Gastroesophageal sphincter (tissue), 4 donors: Measurements from ENCODE around the gene C2CD2. TPM values are rescaled to one million over a fixed set of nuclear protein-coding genes. Genes with fewer than 3 reads are reported as not detected.

Experiments used
- ATAC-seq: fragments of 150-250 bp; one replicate; pipeline ENCODE4 v1.9.1; 2016; ENCODE audit warnings: mild to moderate bottlenecking, moderate library complexity
- H3K27ac ChIP-seq, 4 donors: fragments of 200-600 bp; sonication (generic) in 3 of 4; 1 replicate in 3 of 4; 2 replicates in 1 of 4; pipeline ENCODE4 v1.5.1; 2016 to 2019
- H3K27me3 ChIP-seq: fragments of 200-600 bp; sonication (generic); one replicate; pipeline ENCODE4 v1.5.1; 2019
- H3K36me3 ChIP-seq, 2 donors: fragments of 200-600 bp; sonication (generic); one replicate each; pipeline ENCODE4 v1.5.1; 2019; ENCODE audit warnings: control low read depth in 1 of 2
- H3K4me1 ChIP-seq, 3 donors: fragments of 200-600 bp; sonication (generic); 1 replicate in 2 of 3; 2 replicates in 1 of 3; pipeline ENCODE4 v1.5.1; 2016 to 2019; ENCODE audit warnings: control low read depth in 2 of 3
- H3K4me3 ChIP-seq, 2 donors: fragments of 200-600 bp; sonication (generic); one replicate each; pipeline ENCODE4 v1.5.1; 2019; ENCODE audit warnings: mild to moderate bottlenecking in 1 of 2, moderate library complexity in 1 of 2
- H3K9me3 ChIP-seq, 3 donors: fragments of 200-600 bp; sonication (generic); one replicate each; pipeline ENCODE4 v1.5.1; 2017 to 2019; ENCODE audit warnings: control low read depth in 2 of 3
- EP300 ChIP-seq: sonication (generic); formaldehyde crosslinking; IDR thresholded peaks from one replicate; pipeline ENCODE4 v1.6.1; 2017; ENCODE audit warnings: antibody characterized with exemption, mild to moderate bottlenecking
- POLR2A ChIP-seq, 2 donors: fragments of 450-650 bp; IDR thresholded peaks; one replicate each; pipeline ENCODE4 v1.6.1; 2017; ENCODE audit warnings: antibody characterized with exemption in 2 of 2, mild to moderate bottlenecking in 2 of 2, moderate library complexity in 1 of 2
- POLR2AphosphoS5 ChIP-seq: sonication (generic); formaldehyde crosslinking; IDR thresholded peaks from one replicate; pipeline ENCODE4 v1.6.1; 2017; ENCODE audit warnings: antibody characterized with exemption
- WGBS, 2 donors: methylation state at CpG; one replicate each; pipeline ENCODE4 v1.1.5; 2018; ENCODE audit warnings: low coverage in 1 of 2; 5-methylcytosine and 5-hydroxymethylcytosine counted together
- total RNA-seq, 4 donors: library from RNA; depleted of rRNA; stranded (reverse); fragments of >200 nt; gene quantifications; one replicate each; pipeline ENCODE4 v1.1.0, GENCODE V29; 2016
- TF ChIP-seq, protein P1 (sequence below), 4 experiments: fragments of 200-600 bp in 2 of 4; fragments of 450-650 bp in 2 of 4; sonication (generic) in 1 of 4; IDR thresholded peaks; one replicate each; pipeline ENCODE4 v1.5.1; 2017 to 2019; ENCODE audit warnings: antibody characterized with exemption in 4 of 4, mild to moderate bottlenecking in 2 of 4, moderate library complexity in 2 of 4

The C2CD2 gene
- total RNA-seq, 4 donors from 2014 or later: 15.6 to 38.9 (median 18.7) TPM

DNA sequence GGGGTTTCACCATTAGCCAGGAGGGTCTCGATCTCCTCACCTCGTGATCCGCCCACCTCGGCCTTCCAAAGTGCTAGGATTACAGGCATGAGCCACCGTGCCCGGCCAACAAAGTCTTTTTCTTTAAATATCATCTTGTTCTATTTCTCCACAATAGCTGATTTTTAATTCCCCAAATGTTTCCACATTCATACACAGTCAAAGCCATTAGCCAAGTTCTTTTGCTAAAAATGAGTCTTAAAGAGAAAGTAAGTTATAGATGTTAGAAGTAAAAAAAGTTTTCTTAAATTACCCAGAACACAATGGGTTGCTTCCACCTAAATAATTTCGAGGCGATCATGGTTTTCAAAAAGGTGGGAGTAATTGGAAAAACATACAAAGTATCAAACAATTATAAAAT is 30.6 kb downstream of the C2CD2 start:
- TF ChIP-seq POLR2A (IDR thresholded peaks at IDR 0.05) (no peak), EP300 (no peak), POLR2AphosphoS5 (no peak)
- TF ChIP-seq, protein P1, sequence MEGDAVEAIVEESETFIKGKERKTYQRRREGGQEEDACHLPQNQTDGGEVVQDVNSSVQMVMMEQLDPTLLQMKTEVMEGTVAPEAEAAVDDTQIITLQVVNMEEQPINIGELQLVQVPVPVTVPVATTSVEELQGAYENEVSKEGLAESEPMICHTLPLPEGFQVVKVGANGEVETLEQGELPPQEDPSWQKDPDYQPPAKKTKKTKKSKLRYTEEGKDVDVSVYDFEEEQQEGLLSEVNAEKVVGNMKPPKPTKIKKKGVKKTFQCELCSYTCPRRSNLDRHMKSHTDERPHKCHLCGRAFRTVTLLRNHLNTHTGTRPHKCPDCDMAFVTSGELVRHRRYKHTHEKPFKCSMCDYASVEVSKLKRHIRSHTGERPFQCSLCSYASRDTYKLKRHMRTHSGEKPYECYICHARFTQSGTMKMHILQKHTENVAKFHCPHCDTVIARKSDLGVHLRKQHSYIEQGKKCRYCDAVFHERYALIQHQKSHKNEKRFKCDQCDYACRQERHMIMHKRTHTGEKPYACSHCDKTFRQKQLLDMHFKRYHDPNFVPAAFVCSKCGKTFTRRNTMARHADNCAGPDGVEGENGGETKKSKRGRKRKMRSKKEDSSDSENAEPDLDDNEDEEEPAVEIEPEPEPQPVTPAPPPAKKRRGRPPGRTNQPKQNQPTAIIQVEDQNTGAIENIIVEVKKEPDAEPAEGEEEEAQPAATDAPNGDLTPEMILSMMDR (IDR thresholded peaks at IDR 0.05): no peak
- peak overlapping the region in 3 of 4 donors; percentile 77 to 82 (median 80) for H3K27ac ChIP-seq
- ATAC-seq: no peak
- WGBS, 2 donors: 17 to 41% methylated on average over 1 to 8 of the region's 8 CpGs
- H3K4me1 ChIP-seq: peaks cover 0 to 54% (median 9%) of the 10 kb centered on the region in 3 donors
- no peaks in the 10 kb centered on the region for H3K27me3 ChIP-seq
- H3K4me3 ChIP-seq: no peak overlapping the region
- H3K9me3 ChIP-seq: no peaks in the 10 kb centered on the region
- H3K36me3 ChIP-seq: peaks cover 0 to 14% of the 10 kb centered on the region in 2 donors

DNA sequence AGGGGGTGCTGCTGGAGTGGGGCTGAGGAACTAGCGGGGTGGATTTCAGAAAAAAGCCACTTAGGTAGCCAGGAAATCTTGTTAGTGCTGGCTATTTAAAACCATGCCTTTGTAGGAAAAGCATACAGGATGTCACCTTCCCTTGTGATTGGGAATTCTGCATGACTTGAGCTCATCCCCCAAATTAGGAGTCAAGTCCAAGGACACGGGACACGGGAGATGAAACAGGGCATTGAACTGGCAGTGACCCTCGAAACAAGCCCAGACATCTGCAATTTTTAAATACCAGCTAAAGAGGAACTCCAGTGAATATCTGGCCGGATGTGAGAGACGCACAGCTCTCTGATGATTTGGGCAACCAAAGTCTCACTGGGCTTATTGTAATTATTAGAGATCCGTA is 32.8 kb downstream of the C2CD2 start:
- ATAC-seq: no peak
- WGBS, 2 donors: 84 to 86% methylated on average over 6 to 7 of the region's 7 CpGs
- peaks cover 0 to 34% (median 7%) of the 10 kb centered on the region in 3 donors for H3K4me1 ChIP-seq

DNA sequence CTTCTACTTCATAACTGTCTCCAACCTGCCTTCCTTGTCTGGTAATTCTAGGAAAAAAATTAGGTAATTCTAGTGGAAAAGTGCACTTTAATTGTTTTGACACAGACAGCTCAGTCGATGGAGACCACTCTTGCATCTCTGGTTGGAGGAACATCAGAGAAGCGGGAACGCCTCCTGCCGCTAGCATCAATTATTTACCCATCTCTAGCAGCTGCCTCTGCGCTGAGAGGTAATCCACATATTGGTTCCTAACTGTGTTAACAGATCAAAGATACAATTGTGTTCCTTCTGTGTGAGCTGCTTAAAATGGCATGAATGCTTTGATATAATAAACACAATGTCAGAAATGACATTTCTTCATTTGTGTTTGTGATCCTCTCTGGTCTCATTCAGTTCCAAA is 33.3 kb downstream of the C2CD2 start:
- TF ChIP-seq, protein P1 (IDR thresholded peaks at IDR 0.05): no peak
- TF ChIP-seq POLR2AphosphoS5: no peak
- ATAC-seq: no peak
- Histone ChIP-seq H3K27me3 (no peaks in the 10 kb centered on the region), H3K4me3 (no peak overlapping the region), H3K27ac (no peak overlapping the region), H3K4me1 (peaks cover 0 to 29% (median 2%) of the 10 kb centered on the region in 3 donors), H3K9me3 (no peaks in the 10 kb centered on the region), H3K36me3 (peaks cover 0 to 41% of the 10 kb centered on the region in 2 donors)
- WGBS, 2 donors: 63 to 78% methylated on average over 2 to 5 of the region's 5 CpGs

More for the DNA sequence above, 32.8 kb downstream of the C2CD2 start:
- no peak overlapping the region for H3K4me3 ChIP-seq
- no peak overlapping the region for H3K27ac ChIP-seq
- H3K9me3 ChIP-seq: no peaks in the 10 kb centered on the region
- TF ChIP-seq, protein P1 (IDR thresholded peaks at IDR 0.05): no peak
- no peak for TF ChIP-seq POLR2A (IDR thresholded peaks at IDR 0.05)
- TF ChIP-seq EP300: no peak
- H3K27me3 ChIP-seq: no peaks in the 10 kb centered on the region
- peaks cover 0 to 36% of the 10 kb centered on the region in 2 donors for H3K36me3 ChIP-seq

DNA sequence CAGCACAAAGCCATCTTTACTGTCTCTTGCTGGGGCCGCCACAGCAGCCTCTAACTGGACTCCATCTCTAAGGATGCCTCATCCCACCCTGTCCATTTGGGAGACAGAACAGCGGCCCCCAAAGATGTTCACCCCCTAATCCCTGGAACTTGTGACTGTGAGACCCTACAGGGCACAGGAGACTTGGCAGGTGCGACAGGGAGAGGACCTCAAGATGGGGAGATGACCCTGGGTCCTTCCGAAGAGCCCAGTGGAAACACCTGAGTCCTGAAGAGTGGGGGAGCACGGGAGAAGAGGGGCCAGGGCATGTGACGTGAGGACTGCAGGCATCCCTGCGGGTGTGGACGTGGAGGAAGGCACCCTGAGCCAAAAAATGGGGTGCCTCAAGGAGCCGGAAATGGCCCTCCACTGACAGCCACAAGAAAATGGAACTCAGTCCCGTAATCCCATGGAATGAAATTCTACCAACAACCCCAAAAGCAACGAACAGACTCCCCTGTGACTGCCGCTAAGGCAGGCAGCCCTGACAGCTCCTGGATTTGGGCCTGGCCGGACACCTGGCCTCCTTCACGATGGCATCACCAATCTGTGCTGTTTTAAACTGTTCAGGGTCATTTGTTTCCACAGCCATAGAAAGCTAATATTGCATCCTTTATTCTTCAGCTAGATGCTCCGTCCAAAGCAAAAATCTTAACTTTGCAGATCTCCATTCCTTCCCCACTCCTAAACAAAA is 34.0 kb downstream of the C2CD2 start:
- no peak for ATAC-seq
- peaks cover 0 to 47% of the 10 kb centered on the region in 2 donors for H3K36me3 ChIP-seq
- H3K27ac ChIP-seq: no peak overlapping the region
- H3K27me3 ChIP-seq: no peaks in the 10 kb centered on the region
- H3K9me3 ChIP-seq: no peaks in the 10 kb centered on the region
- H3K4me3 ChIP-seq: no peak overlapping the region
- H3K4me1 ChIP-seq: peaks cover 0 to 22% (median 0%) of the 10 kb centered on the region in 3 donors
- TF ChIP-seq POLR2AphosphoS5 (no peak), EP300 (no peak), POLR2A (IDR thresholded peaks at IDR 0.05) (no peak)
- TF ChIP-seq, protein P1 (IDR thresholded peaks at IDR 0.05): no peak
- 89 to 92% methylated on average over 6 to 7 of the region's 15 CpGs for WGBS, 2 donors
